Measurements from ENCODE around the gene CDYL2.
"Not testable (repeated sequence)": the region's sequence is repeated elsewhere in the genome, so short reads cannot be mapped to it uniquely, and the experiment has no call there.

Gene CDYL2

GRCh38 chr16:80809366-80809765, 5.0 kb upstream of the CDYL2 start:
- in situ Hi-C loops (cut with MboI; ENCODE audit: low sequenced_read_pairs): no loop called here

GRCh38 chr16:80807906-80808305, 3.5 kb upstream of the CDYL2 start:
- in situ Hi-C loops (cut with MboI; ENCODE audit: low sequenced_read_pairs): no loop called here

- in situ Hi-C loops (cut with MboI; ENCODE audit: low sequenced_read_pairs): no loop called here
These were observed 2.5 kb upstream of the CDYL2 start for GRCh38 chr16:80806927-80807340.

- in situ Hi-C loops (cut with MboI; ENCODE audit: low sequenced_read_pairs): no loop called here
These were observed 1.9 kb upstream of the CDYL2 start for GRCh38 chr16:80806289-80806688.

GRCh38 chr16:80804056-80804525, 307 bp downstream of the CDYL2 start:
- in situ Hi-C loops (cut with MboI; ENCODE audit: low sequenced_read_pairs): no loop called here

GRCh38 chr16:80803339-80804055, 901 bp downstream of the CDYL2 start:
- in situ Hi-C loops (cut with MboI; ENCODE audit: low sequenced_read_pairs): no loop called here

- in situ Hi-C loops (cut with MboI; ENCODE audit: low sequenced_read_pairs): no loop called here
These were observed 1.5 kb downstream of the CDYL2 start for GRCh38 chr16:80802902-80803301.

GRCh38 chr16:80802138-80802537, 2.3 kb downstream of the CDYL2 start:
- in situ Hi-C loops (cut with MboI; ENCODE audit: low sequenced_read_pairs): no loop called here

- in situ Hi-C loops (cut with MboI; ENCODE audit: low sequenced_read_pairs): no loop called here
These were observed 10.3 kb downstream of the CDYL2 start for GRCh38 chr16:80794071-80794470.

GRCh38 chr16:80792031-80792430, 12.4 kb downstream of the CDYL2 start:
- in situ Hi-C loops (cut with MboI; ENCODE audit: low sequenced_read_pairs): no loop called here

GRCh38 chr16:80791411-80791810, 13.0 kb downstream of the CDYL2 start:
- in situ Hi-C loops (cut with MboI; ENCODE audit: low sequenced_read_pairs): no loop called here

- in situ Hi-C loops (cut with MboI; ENCODE audit: low sequenced_read_pairs): no loop called here
These were observed 13.6 kb downstream of the CDYL2 start for GRCh38 chr16:80790751-80791150.

- in situ Hi-C loops (cut with MboI; ENCODE audit: low sequenced_read_pairs): no loop called here
These were observed 16.4 kb downstream of the CDYL2 start for GRCh38 chr16:80788027-80788426.

GRCh38 chr16:80786561-80786960, 17.8 kb downstream of the CDYL2 start:
- in situ Hi-C loops (cut with MboI; ENCODE audit: low sequenced_read_pairs): not testable (repeated sequence)

GRCh38 chr16:80784951-80785350, 19.4 kb downstream of the CDYL2 start:
- in situ Hi-C loops (cut with MboI; ENCODE audit: low sequenced_read_pairs): no loop called here

GRCh38 chr16:80778703-80779102, 25.7 kb downstream of the CDYL2 start:
- in situ Hi-C loops (cut with MboI; ENCODE audit: low sequenced_read_pairs): no loop called here

GRCh38 chr16:80776856-80777255, 27.5 kb downstream of the CDYL2 start:
- in situ Hi-C loops (cut with MboI; ENCODE audit: low sequenced_read_pairs): no loop called here

- in situ Hi-C loops (cut with MboI; ENCODE audit: low sequenced_read_pairs): no loop called here
These were observed 28.9 kb downstream of the CDYL2 start for GRCh38 chr16:80775450-80775849.

- in situ Hi-C loops (cut with MboI; ENCODE audit: low sequenced_read_pairs): no loop called here
These were observed 37.6 kb downstream of the CDYL2 start for GRCh38 chr16:80766798-80767197.

- in situ Hi-C loops (cut with MboI; ENCODE audit: low sequenced_read_pairs): no loop called here
These were observed 44.8 kb downstream of the CDYL2 start for GRCh38 chr16:80759419-80760162.

- in situ Hi-C loops (cut with MboI; ENCODE audit: low sequenced_read_pairs): no loop called here
These were observed 49.9 kb downstream of the CDYL2 start for GRCh38 chr16:80754476-80754875.

- in situ Hi-C loops (cut with MboI; ENCODE audit: low sequenced_read_pairs): no loop called here
These were observed 51.9 kb downstream of the CDYL2 start for GRCh38 chr16:80752541-80752940.
